Measurements from ENCODE around the gene U2SURP.

Gene U2SURP

GRCh38 chr3:143099210-143099609 lies 97.8 kb downstream of the U2SURP start:
- Histone ChIP-seq H3K9ac (no peak overlapping the region), H3K4me3 (ENCODE audit: low read depth, low read length) (no peak overlapping the region), H3K9me3 (ENCODE audit: control insufficient read depth, low read length) (no peaks in the 10 kb centered on the region), H3K36me3 (ENCODE audit: control insufficient read depth, insufficient read depth, low read length) (no peaks in the 10 kb centered on the region), H3K4me1 (no peaks in the 10 kb centered on the region), H3K4me2 (ENCODE audit: low read length) (no peak overlapping the region), H2AFZ (no peak overlapping the region), H3K27ac (no peak overlapping the region), H3K79me2 (no peaks in the 10 kb centered on the region), H3K27me3 (ENCODE audit: control insufficient read depth, insufficient read depth, low read length) (no peaks in the 10 kb centered on the region)
- TF ChIP-seq CTCF (IDR thresholded peaks at IDR 0.05): no peak

- Histone ChIP-seq H3K79me2 (no peaks in the 10 kb centered on the region), H3K9me3 (ENCODE audit: control insufficient read depth, low read length) (no peaks in the 10 kb centered on the region), H3K27me3 (ENCODE audit: control insufficient read depth, insufficient read depth, low read length) (no peaks in the 10 kb centered on the region), H3K4me2 (ENCODE audit: low read length) (no peak overlapping the region), H3K36me3 (ENCODE audit: control insufficient read depth, insufficient read depth, low read length) (no peaks in the 10 kb centered on the region), H3K4me3 (ENCODE audit: low read depth, low read length) (no peak overlapping the region), H3K9ac (no peak overlapping the region), H3K4me1 (no peaks in the 10 kb centered on the region), H3K27ac (no peak overlapping the region), H2AFZ (no peak overlapping the region)
- TF ChIP-seq CTCF (IDR thresholded peaks at IDR 0.05): no peak
Measured at GRCh38 chr3:143099690-143100089, 98.3 kb downstream of the U2SURP start.

- TF ChIP-seq CTCF (IDR thresholded peaks at IDR 0.05): no peak
- H2AFZ ChIP-seq: no peak overlapping the region
- H3K9ac ChIP-seq: no peak overlapping the region
- no peaks in the 10 kb centered on the region for H3K36me3 ChIP-seq (ENCODE audit: control insufficient read depth, insufficient read depth, low read length)
- H3K27me3 ChIP-seq (ENCODE audit: control insufficient read depth, insufficient read depth, low read length): no peaks in the 10 kb centered on the region
- H3K27ac ChIP-seq: no peak overlapping the region
- H3K4me1 ChIP-seq: no peaks in the 10 kb centered on the region
- H3K9me3 ChIP-seq (ENCODE audit: control insufficient read depth, low read length): no peaks in the 10 kb centered on the region
- H3K4me2 ChIP-seq (ENCODE audit: low read length): no peak overlapping the region
- H3K4me3 ChIP-seq (ENCODE audit: low read depth, low read length): no peak overlapping the region
- no peaks in the 10 kb centered on the region for H3K79me2 ChIP-seq
Measured at GRCh38 chr3:143100451-143100850, 99.1 kb downstream of the U2SURP start.

- H2AFZ ChIP-seq: no peak overlapping the region
- no peaks in the 10 kb centered on the region for H3K9me3 ChIP-seq (ENCODE audit: control insufficient read depth, low read length)
- H3K79me2 ChIP-seq: no peaks in the 10 kb centered on the region
- H3K4me1 ChIP-seq: no peaks in the 10 kb centered on the region
- no peaks in the 10 kb centered on the region for H3K27me3 ChIP-seq (ENCODE audit: control insufficient read depth, insufficient read depth, low read length)
- TF ChIP-seq CTCF (IDR thresholded peaks at IDR 0.05): no peak
- no peak overlapping the region for H3K9ac ChIP-seq
- H3K4me3 ChIP-seq (ENCODE audit: low read depth, low read length): no peak overlapping the region
- H3K4me2 ChIP-seq (ENCODE audit: low read length): no peak overlapping the region
- no peaks in the 10 kb centered on the region for H3K36me3 ChIP-seq (ENCODE audit: control insufficient read depth, insufficient read depth, low read length)
- H3K27ac ChIP-seq: no peak overlapping the region
Measured at GRCh38 chr3:143101792-143102381, 100.5 kb downstream of the U2SURP start.

GRCh38 chr3:143103652-143104051 lies 102.3 kb downstream of the U2SURP start:
- Histone ChIP-seq H3K4me1 (no peaks in the 10 kb centered on the region), H3K36me3 (ENCODE audit: control insufficient read depth, insufficient read depth, low read length) (no peaks in the 10 kb centered on the region), H3K27ac (no peak overlapping the region), H3K4me2 (ENCODE audit: low read length) (no peak overlapping the region), H3K27me3 (ENCODE audit: control insufficient read depth, insufficient read depth, low read length) (no peaks in the 10 kb centered on the region), H3K9ac (no peak overlapping the region), H3K9me3 (ENCODE audit: control insufficient read depth, low read length) (no peaks in the 10 kb centered on the region), H3K4me3 (ENCODE audit: low read depth, low read length) (no peak overlapping the region), H2AFZ (no peak overlapping the region), H3K79me2 (no peaks in the 10 kb centered on the region)
- TF ChIP-seq CTCF (IDR thresholded peaks at IDR 0.05): no peak

Measured in parathyroid adenoma (tissue), 2 donors.